Activated CD8-positive, alpha-beta memory T cell treated with anti-CD3 and anti-CD28 coated beads for 1 hour (primary cell): Measurements from ENCODE around the gene HOXA2.

Experiments used
- DNase-seq, 2 donors: peaks; one replicate each; pipeline ENCODE4 v3.0.0-alpha.2; 2020; ENCODE audit warnings: low read depth in 1 of 2; ENCODE audit errors: extremely low read depth in 1 of 2

The HOXA2 gene

GRCh38 chr7:27102581-27103442, at the start of gene HOXA2:
TSS of gene HOXA2 (minus strand) at chr7:27102683. CDS start at chr7:27102500, 183 bp downstream.
- no peak for DNase-seq

GRCh38 chr7:27151341-27151930, 49.0 kb upstream of the HOXA2 start:
- no peak for DNase-seq

DNA sequence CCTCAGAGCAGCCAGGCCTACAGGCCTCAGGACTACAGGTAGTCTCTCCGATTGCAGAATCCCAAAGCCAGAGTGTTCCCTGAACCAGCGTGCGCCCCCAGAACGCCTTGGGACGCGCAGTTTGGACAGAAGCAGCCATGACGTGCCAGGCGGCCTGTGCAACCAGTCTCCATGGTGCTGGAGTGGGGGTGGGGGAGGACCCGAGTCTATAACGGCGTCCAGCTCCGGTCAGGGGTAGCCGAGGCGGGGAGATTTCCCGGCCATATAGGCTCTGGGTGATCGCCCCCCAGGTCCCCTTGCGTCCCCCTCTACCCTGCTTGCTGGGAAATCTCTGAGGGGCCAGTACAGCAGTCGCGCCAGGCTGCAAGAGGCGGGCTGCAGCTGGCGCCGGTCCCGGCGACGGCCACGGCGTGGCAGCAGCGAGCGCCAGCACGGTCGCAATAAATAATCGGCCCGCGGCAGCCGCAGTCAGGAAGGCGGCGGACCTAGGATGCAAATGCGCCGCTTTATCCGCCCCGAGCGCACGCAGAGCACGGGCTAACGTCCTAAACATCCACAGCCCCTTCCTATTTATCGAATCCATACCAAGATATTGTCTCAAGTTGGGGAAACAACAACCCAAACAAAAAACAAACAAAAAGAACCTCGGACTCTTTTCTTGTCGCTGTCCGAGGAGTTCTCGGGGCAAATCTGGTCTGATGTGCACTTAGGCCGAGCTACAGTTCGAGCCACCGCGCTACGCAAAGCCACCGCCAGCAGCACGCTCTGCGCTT, 48.3 kb upstream of the HOXA2 start:
- DNase-seq, result peak in 1 of 2 donors; percentile 52

GRCh38 chr7:27149842-27150567, 47.5 kb upstream of the HOXA2 start:
- DNase-seq, result no peak

DNA sequence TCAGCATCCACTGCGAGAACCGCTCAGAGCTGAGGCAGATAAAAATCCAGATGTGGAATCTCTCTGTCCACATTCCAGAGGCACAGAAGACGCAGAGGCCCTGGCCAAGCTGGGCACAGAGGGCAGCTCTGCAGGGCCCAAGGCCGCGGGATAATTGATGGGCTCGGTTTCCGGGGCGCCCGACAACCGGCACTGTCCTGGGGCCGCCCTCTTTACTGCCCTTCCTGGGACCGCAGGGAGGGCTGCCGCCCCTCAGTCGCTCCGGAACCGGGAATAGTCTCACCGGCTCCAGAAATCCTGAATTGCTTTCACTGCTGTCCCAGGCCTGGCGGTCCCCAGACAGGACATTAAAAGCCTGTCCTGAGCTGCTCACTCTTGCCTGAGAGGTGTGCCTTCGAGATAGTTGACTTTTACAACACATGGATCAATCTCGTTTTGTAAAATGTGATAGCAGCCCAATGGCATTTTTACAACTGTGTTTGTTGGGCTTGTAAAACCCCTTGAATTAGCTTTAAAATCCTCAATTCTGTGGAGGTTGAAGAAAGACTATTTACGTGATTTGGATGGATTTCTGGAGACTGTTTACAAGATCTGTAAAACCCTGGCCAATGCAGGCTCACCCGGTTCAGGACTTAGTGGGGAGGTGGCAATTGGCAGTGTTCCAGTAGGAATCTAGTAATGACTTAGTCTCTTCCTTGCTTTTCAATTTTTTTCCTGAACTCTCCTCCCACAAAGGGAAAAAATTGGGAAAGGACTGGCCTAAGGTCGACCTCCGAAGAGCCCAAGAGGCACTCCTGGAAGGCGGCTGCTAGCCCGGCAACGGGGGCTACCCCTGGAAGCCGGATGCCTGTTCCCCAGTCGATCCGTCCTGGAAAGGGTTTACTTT, 46.5 kb upstream of the HOXA2 start:
- DNase-seq, result no peak

DNA sequence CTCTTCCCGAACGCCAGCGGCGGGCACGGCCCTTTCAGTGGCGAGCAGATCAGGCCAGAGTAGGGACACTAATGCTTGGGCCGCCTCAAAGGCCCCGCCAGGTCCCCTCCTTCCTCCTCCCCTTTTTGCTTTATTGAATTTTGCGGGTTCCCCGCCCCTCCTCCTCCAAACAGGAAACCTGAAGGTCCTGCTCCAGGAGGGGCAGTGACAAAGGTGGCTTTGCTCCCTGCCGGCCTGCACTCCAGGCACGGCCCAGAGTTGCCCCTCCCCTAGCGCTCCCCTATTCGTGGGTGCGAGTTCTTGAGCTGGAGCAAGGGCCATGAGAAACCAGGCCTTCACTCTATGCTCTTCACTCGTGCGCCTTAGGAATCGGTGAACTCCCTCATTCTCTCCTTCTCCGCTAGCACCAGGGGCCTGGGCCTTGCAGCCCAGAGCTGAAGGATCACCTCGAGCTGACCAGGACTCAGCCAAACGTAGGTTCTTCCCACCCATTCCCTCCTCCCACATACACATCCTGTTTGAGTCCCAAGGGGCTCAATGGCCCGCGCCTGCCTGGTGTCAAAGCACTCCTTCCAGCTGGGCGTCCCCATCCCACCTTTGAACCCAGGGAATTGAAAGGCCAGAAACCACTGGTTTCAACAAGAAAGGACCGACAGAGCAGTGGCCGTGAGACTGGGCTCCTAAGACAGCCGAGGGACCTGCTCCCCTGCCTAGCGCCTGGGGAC, 45.7 kb upstream of the HOXA2 start:
- no peak for DNase-seq

DNA sequence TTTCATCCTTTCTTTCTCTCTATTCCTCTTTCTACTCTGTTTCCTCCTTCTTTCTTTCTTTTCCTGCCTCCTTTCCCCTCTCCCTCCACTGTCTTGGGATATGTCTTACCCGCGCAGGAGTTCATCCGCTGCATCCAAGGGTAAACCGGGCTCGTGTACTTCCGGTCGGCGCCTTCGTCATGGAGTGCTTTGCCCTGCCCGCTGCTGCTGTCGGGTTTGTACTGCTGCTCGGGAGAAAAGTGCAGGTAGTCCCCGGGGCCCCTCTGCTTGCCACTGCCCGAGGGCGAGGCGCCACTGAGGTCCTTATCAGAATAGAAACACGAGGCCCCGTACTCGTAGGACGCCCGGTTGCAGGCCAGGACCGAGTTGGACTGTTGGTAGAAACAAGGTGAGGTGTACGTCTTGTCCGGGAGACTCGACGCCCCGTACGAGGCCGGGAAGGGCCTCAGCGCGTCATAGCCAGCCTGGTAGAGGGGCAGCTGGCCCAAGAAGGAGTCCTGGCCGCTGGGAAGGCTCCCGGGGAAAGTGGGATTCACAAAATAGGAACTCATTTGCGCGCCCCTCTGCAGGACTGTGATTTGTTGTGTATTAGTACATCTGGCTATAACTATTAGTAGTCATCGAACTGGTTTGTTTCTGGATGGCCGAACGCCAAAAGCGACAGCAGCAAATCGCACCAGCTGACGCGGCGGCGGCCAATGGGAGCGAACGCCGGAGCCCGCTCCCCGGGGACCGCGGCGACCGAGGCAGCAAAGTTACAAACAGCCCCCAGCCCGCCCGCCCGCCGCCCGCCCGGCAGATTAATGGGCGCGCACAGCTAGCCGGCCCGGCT, 44.9 kb upstream of the HOXA2 start, which contains the start of gene HOXA6:
TSS of gene HOXA6 (minus strand) at position 576 of the 832 bp plus-strand sequence. CDS start at position 551, 25 bp downstream.
- no peak for DNase-seq

GRCh38 chr7:27146491-27147198, 44.2 kb upstream of the HOXA2 start:
- no peak for DNase-seq

- DNase-seq, result no peak
Observed at GRCh38 chr7:27145914-27146412, 43.5 kb upstream of the HOXA2 start.

GRCh38 chr7:27145165-27145913, 42.9 kb upstream of the HOXA2 start:
- no peak for DNase-seq

DNA sequence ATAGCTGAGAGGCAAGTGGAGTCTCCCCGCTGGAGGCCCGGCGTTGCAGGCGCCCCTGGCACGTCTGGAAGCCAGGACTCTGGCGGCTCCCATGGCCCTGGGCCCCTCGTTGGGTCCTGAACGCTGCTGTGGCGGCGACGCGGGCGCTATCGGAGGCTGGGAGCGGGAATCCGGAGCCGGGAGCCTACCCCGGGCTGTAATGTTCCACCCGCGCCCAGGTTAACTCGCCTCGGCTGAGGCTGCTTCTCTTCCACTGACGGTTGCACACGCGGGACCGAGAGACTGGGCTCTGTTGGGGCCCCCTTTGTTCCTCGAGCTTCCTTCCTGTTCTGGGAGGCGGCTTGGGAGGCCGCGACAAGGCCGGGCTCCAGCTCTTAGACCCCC, 42.3 kb upstream of the HOXA2 start:
- DNase-seq, result no peak

GRCh38 chr7:27143950-27144780, 41.7 kb upstream of the HOXA2 start:
- DNase-seq, result no peak

DNA sequence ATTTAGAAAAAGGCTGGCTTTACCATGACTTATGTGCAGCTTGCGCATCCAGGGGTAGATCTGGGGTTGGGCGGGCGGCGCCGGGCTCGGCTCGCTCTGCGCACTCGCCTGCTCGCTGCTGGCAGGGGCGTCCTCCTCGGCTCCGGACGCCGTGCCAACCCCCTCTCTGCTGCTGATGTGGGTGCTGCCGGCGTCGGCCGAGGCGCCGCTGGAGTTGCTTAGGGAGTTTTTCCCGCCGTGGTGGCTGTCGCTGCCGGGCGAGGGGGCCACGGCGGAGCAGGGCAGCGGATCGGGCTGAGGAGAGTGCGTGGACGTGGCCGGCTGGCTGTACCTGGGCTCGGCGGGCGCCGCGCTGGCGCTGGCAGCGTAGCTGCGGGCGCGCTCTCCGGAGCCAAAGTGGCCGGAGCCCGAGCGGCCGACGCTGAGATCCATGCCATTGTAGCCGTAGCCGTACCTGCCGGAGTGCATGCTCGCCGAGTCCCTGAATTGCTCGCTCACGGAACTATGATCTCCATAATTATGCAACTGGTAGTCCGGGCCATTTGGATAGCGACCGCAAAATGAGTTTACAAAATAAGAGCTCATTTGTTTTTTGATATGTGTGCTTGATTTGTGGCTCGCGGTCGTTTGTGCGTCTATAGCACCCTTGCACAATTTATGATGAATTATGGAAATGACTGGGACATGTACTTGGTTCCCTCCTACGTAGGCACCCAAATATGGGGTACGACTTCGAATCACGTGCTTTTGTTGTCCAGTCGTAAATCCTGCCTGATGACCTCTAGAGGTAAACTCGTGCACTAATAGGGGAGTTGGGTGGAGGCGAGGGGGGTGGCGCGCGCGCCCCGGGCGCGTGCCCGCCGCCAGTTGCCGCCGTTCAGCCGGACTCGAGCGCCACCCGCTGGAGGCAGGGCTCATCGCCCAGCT, 40.8 kb upstream of the HOXA2 start, which contains the start of gene HOXA5:
TSS of gene HOXA5 (minus strand) at position 659 of the 927 bp plus-strand sequence. CDS start at position 585, 74 bp downstream.
- DNase-seq, result no peak

DNA sequence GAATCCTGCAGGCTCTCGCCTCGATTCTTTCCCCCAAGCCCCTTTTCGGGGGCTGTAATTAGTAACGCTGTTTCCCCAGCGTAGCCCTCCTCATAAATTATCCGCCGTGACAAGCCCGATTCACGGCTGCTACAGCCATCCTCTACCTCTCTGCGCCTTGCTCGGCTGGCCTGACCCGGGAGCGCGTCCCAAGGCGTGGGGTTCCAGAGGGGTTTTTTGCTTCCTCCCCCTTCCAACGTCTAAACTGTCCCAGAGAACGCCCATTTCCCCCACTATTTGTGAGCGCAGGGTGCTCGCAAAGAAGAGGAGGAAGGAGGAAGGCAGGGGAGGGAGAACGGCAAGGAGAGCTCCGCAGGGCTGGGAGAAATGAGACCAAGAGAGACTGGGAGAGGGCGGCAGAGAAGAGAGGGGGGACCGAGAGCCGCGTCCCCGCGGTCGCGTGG, 40.1 kb upstream of the HOXA2 start:
- DNase-seq, result no peak
